ENCODE data around the gene ASAP2.

The ASAP2 gene

GRCh38 chr2:9256147-9256546, 49.5 kb downstream of the ASAP2 start:
- peaks cover 6% of the 10 kb centered on the region for H3K27me3 ChIP-seq (ENCODE audit: insufficient read depth, low read length)
- no peaks in the 10 kb centered on the region for H3K4me1 ChIP-seq (ENCODE audit: insufficient read depth, low read length, severe bottlenecking)
- no peaks in the 10 kb centered on the region for H4K20me1 ChIP-seq (ENCODE audit: insufficient read depth, low read length)
- no peaks in the 10 kb centered on the region for H3K36me3 ChIP-seq (ENCODE audit: insufficient read depth, low read length)
- no peak overlapping the region for H3K4me3 ChIP-seq (ENCODE audit: low read depth, low read length, poor library complexity, severe bottlenecking)
- H3F3A ChIP-seq (ENCODE audit: insufficient read depth, low read length) = no peaks in the 10 kb centered on the region
- no peak overlapping the region for H3K9ac ChIP-seq (ENCODE audit: low read length)
- H2AFZ ChIP-seq (ENCODE audit: low read length) = no peak overlapping the region
- no peaks in the 10 kb centered on the region for H3K9me2 ChIP-seq (ENCODE audit: low read depth, low read length)
- H3K27ac ChIP-seq (ENCODE audit: low read depth, low read length, poor library complexity, severe bottlenecking) = no peak overlapping the region
- no peaks in the 10 kb centered on the region for H3K79me2 ChIP-seq (ENCODE audit: insufficient read depth, low read length)
- H3K4me2 ChIP-seq (ENCODE audit: low read length) = no peak overlapping the region
- H3K9me3 ChIP-seq (ENCODE audit: low read length) = no peaks in the 10 kb centered on the region
- TF ChIP-seq EZH2 (IDR thresholded peaks at IDR 0.05; ENCODE audit: borderline replicate concordance, low read length) = no peak
- TF ChIP-seq, protein P1, sequence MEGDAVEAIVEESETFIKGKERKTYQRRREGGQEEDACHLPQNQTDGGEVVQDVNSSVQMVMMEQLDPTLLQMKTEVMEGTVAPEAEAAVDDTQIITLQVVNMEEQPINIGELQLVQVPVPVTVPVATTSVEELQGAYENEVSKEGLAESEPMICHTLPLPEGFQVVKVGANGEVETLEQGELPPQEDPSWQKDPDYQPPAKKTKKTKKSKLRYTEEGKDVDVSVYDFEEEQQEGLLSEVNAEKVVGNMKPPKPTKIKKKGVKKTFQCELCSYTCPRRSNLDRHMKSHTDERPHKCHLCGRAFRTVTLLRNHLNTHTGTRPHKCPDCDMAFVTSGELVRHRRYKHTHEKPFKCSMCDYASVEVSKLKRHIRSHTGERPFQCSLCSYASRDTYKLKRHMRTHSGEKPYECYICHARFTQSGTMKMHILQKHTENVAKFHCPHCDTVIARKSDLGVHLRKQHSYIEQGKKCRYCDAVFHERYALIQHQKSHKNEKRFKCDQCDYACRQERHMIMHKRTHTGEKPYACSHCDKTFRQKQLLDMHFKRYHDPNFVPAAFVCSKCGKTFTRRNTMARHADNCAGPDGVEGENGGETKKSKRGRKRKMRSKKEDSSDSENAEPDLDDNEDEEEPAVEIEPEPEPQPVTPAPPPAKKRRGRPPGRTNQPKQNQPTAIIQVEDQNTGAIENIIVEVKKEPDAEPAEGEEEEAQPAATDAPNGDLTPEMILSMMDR (IDR thresholded peaks at IDR 0.05; ENCODE audit: low read length) = no peak

DNA sequence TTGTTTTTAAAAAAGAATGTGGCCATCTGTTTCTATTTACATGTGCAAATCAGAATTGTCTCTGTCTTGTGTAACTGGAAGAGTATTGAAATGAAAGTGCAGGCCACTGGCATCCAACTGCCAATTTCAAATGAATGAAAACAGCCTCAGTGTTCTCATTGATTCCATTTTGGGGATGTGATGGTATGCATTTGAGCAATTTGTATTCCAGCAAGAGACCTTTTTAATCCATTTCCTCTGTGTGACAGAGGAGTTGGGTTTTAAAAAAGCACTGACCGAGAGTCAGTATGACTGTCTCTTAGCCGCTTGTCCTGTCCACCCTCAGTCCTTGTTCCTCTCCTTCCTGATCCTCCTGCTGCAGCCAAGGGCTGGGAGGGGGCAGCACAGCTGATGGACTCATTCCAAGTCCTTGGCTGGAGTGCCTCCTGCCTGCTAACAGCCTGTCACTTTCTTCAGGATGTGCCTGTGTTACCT, 50.0 kb downstream of the ASAP2 start:
- H3K4me1 ChIP-seq (ENCODE audit: insufficient read depth, low read length, severe bottlenecking) = no peaks in the 10 kb centered on the region
- H3K9ac ChIP-seq (ENCODE audit: low read length) = no peak overlapping the region
- TF ChIP-seq EZH2 (IDR thresholded peaks at IDR 0.05; ENCODE audit: borderline replicate concordance, low read length) = no peak
- TF ChIP-seq, protein P1 (IDR thresholded peaks at IDR 0.05; ENCODE audit: low read length) = no peak
- H3K79me2 ChIP-seq (ENCODE audit: insufficient read depth, low read length) = no peaks in the 10 kb centered on the region
- no peaks in the 10 kb centered on the region for H4K20me1 ChIP-seq (ENCODE audit: insufficient read depth, low read length)
- H3K4me3 ChIP-seq (ENCODE audit: low read depth, low read length, poor library complexity, severe bottlenecking) = no peak overlapping the region
- H2AFZ ChIP-seq (ENCODE audit: low read length) = no peak overlapping the region
- no peak overlapping the region for H3K27ac ChIP-seq (ENCODE audit: low read depth, low read length, poor library complexity, severe bottlenecking)
- peaks cover 6% of the 10 kb centered on the region for H3K27me3 ChIP-seq (ENCODE audit: insufficient read depth, low read length)
- no peaks in the 10 kb centered on the region for H3K9me2 ChIP-seq (ENCODE audit: low read depth, low read length)
- no peaks in the 10 kb centered on the region for H3K9me3 ChIP-seq (ENCODE audit: low read length)
- H3K4me2 ChIP-seq (ENCODE audit: low read length) = no peak overlapping the region
- no peaks in the 10 kb centered on the region for H3K36me3 ChIP-seq (ENCODE audit: insufficient read depth, low read length)
- H3F3A ChIP-seq (ENCODE audit: insufficient read depth, low read length) = no peaks in the 10 kb centered on the region

DNA sequence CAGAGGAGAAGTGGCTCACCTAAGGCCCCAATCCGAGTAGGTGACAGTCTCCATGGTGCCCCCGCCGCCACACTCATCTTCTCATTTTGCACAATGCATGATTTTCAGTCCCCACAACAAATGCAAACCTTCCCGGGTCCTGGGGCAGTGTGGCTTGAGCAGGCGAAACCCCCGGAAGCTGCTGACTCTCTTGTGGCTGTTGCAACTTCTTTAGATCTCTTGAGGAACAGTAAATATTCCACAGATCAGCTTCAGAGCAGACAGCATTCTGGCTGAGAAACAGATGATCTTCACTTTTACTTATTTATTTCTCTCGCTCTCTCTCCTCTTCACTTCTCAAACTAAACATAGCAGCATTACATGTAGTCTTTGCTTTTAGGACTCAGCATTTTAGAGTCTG, 51.9 kb downstream of the ASAP2 start:
- Histone ChIP-seq H3K27ac (ENCODE audit: low read depth, low read length, poor library complexity, severe bottlenecking) (no peak overlapping the region), H3K4me1 (ENCODE audit: insufficient read depth, low read length, severe bottlenecking) (no peaks in the 10 kb centered on the region), H3K4me3 (ENCODE audit: low read depth, low read length, poor library complexity, severe bottlenecking) (no peak overlapping the region), H3K36me3 (ENCODE audit: insufficient read depth, low read length) (no peaks in the 10 kb centered on the region), H2AFZ (ENCODE audit: low read length) (no peak overlapping the region), H3K9ac (ENCODE audit: low read length) (no peak overlapping the region), H3K27me3 (ENCODE audit: insufficient read depth, low read length) (peaks cover 6% of the 10 kb centered on the region), H3K9me2 (ENCODE audit: low read depth, low read length) (no peaks in the 10 kb centered on the region), H4K20me1 (ENCODE audit: insufficient read depth, low read length) (no peaks in the 10 kb centered on the region), H3F3A (ENCODE audit: insufficient read depth, low read length) (no peaks in the 10 kb centered on the region), H3K9me3 (ENCODE audit: low read length) (no peaks in the 10 kb centered on the region), H3K79me2 (ENCODE audit: insufficient read depth, low read length) (no peaks in the 10 kb centered on the region), H3K4me2 (ENCODE audit: low read length) (no peak overlapping the region)
- TF ChIP-seq, protein P1 (IDR thresholded peaks at IDR 0.05; ENCODE audit: low read length) = no peak
- TF ChIP-seq EZH2 (IDR thresholded peaks at IDR 0.05; ENCODE audit: borderline replicate concordance, low read length) = no peak
